EL (cell line): Measurements from ENCODE around the gene NAGPA.
A peak's percentile ranks its signal among the peaks of the same experiment; 100 is the strongest.
"Not testable (repeated sequence)": the region's sequence is repeated elsewhere in the genome, so short reads cannot be mapped to it uniquely, and the experiment has no call there.

Experiments used
- DNase-seq: peaks from one replicate; pipeline ENCODE4 v3.0.0-alpha.2; 2016

Gene NAGPA

DNA sequence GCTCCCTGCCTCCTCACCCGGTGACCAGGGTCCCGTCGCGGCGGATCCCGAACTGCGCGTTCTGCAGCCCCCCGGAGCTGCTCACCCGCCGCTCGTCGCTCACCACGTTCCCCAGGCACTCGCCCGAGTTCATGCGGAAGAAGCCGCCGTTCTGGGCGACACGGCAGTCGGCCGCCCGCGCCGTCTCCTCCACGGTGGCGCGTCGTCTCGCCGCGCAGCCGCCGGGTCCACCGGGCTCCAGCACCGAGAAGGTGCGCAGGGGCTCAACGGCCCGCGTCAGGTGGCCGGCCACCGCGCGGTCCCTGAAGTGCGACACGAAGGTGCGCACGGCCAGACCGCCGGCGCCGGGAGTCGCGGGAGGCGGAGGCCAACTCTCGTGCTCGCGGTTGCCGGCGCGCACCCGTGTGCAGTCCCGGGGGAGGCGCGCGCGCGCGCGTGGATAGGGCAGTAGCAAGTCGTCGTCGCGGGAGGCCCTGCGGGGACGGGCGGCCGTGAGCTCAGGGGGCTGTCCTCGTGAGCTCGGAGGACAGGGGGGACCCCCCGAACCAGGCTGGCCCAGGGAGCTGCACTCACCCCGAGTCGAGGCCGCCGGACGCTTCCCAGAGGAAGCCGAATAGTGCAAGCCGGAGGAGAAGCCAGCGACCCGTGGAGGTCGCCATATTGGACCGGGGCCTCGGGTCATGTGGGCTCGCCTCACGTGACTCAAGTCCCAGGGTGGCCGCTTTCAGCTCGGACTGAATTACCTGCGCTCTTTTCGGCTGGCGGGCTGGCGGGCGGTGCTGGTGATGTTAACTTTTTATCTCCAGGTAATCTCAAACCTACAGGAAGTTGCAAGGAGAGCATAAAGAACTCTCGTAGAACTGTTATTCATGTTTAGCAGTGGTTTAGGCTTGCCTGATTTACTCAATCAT, at the start of gene NAGPA:
Gene NAGPA, minus strand, starts transcription at position 680 of the 911 bp plus-strand sequence. Its CDS starts 21 bp downstream, at position 659.
- DNase-seq = peak; percentile 79

DNA sequence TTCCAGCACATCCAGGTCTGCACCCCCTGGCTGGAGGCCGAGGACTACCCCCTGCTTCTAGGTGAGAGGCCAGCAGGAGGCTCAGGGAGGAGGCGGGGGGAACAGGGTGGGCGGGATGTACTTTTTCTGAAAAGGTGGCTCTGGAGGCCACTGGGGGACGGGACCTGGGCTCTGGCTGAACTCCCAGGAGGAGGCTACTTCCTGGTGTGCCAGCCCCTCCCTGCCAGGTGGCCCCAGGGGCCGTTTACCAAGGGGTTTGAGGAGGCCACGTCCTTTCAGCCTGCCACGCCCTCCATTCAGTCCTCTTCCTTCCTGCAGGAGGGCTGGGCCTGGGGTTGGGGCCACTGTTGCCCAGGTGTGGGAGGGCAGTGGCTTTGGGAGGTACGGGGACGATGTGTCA, 47.3 kb upstream of the NAGPA start:
- not testable (repeated sequence) for DNase-seq

DNA sequence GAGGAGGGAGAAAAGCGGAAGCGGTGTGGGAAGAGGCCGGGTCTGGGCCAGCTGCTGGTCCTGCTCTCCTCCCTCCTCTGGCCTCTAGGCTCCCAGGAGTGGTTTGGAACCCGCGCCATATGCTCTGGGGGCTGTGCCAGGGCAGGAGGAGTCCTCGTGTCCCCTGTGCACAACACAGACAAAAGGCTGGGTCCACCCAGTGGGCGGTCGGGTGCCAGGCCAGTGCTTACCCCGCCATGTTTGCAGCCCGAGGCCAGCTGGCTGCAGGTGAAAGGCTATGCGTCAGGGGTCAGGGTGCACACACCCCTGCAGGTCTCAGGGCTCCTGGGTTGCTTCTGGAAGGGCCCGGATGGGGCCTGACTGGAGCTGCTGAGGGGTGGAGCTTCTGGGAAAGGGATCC, 46.7 kb upstream of the NAGPA start:
- not testable (repeated sequence) for DNase-seq

GRCh38 chr16:5078626-5079025, 44.9 kb upstream of the NAGPA start:
- no peak for DNase-seq

DNA sequence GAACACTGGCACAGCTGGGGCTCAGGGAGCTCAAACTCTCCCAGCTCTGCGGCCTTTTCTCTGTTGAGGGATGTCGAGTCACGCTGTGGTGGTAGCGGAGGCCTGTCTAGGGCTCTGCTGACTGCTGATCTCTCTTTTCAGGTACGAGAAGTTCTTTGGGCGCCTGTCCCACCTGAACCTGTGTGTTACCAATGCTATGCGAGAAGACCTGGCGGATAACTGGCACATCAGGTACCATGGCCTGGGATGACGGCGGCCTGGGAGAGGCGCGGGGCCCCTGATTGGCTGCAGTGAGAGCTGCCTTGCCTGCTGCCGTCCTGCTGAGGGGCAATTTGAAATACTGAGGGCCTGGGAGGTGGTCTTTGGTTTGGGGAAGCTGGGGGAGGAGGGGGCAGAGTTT, 43.6 kb upstream of the NAGPA start:
- no peak for DNase-seq

DNA sequence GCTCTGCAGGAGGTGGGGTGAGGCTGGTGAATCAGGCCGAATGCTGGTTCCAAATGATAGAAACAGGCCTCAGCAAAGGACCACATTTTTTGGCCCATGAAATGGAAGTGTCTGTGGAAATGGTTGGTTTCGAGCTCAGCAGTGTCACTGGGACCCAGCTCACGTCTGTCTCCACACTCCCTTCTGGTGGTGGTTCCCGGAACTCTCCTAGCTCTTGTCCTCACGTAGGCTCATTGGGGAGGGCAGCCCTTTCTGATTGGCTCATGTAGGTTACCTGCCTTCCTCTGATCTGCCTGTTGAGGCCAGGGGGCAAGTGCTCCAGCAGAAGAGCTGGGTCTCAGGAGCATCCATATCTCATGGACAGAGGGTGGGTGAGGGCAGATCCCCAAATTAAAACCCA, 41.9 kb upstream of the NAGPA start:
- no peak for DNase-seq

- DNase-seq = not testable (repeated sequence)
Measured at GRCh38 chr16:5073771-5074170, 40.0 kb upstream of the NAGPA start.

DNA sequence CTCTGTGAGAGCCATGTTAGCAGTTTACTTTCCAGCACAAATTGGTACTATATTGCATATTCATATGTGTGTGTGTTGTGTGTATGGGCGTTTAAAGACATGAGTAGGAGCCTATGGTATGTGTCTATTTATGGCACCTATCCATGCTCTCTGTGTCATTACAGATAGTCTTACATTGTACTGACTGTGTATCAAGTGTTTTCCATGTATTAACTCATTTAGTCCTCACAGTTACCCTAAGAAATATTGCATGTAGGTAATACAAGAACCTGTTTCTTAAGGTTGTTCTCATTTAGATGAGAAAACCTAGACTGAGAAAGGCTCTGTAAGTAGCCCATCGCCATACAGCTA, 39.5 kb upstream of the NAGPA start:
- DNase-seq = peak; percentile 21

GRCh38 chr16:5072334-5073278, 38.9 kb upstream of the NAGPA start:
- DNase-seq = no peak

GRCh38 chr16:5071681-5072333, 38.1 kb upstream of the NAGPA start, which contains the start of gene ALG1:
Gene ALG1 (plus strand): TSS chr16:5071843. CDS start chr16:5071850, 7 bp downstream.
- peak; percentile 83 for DNase-seq

GRCh38 chr16:5071341-5071680, 37.6 kb upstream of the NAGPA start:
- no peak for DNase-seq

GRCh38 chr16:5070431-5071186, 36.9 kb upstream of the NAGPA start:
- no peak for DNase-seq

GRCh38 chr16:5069854-5070253, 36.1 kb upstream of the NAGPA start:
- no peak for DNase-seq

DNA sequence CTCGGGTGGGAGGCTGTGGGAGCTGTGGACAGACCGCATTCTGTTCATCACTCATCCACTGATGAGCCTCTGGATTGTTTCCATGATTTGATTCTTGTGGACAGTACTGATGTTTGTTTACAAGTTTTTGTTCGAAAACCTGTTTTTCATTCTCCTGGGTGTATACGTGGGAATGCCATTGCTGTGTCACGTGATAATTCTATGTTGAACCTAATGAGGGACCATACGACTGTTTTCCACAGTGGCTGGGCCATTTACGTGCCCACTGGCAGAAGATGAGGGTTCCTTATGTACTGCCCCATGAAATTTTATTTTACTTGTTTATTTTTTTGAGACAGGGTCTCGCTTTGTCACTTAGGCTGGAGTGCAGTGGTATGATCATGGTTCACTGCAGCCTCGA, 35.3 kb upstream of the NAGPA start:
- no peak for DNase-seq

DNA sequence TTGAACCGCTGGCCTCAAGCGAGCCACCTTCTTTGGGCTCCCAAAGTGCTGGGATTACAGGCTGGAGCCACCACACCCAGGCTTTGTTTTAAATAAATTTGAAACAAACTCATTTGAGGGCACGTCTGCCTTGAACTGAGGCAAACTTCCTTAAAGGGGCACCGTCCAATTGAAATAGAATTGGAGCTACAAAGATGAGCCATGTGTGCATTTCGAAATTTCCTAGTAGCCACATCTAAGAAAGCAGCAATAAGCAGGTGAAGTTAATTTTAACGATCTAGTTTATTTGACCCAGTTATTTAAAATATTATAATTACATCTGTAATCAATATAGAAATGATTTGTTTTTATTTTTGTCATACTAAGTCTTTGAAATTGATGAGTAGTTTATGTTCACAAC, 32.8 kb upstream of the NAGPA start:
- no peak for DNase-seq

DNA sequence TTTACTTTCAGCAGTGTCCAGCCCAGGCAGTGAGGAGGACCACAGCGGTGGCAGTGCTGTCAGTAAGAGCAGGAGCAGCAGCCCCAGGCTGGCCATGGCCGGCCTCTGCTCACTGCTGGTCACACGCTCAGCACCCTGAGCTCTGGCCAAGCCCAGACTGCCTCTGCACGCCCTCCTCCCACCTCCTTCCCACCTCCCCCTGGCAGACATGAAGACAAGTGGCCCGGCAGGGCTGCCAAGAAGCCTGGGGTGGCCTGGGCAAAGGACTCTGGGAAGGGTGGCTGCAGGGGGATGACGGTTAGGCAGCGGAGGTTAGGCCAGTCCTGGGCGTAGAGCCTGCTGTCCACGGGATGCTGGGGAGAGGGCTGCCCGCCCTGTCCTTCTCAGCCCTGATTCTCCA, 32.1 kb upstream of the NAGPA start, which contains the start of gene C16orf89:
Gene C16orf89, minus strand, starts transcription at position 144 of the 400 bp plus-strand sequence. Its CDS starts 48 bp downstream, at position 96.
- DNase-seq = no peak

GRCh38 chr16:5065326-5065725, 31.6 kb upstream of the NAGPA start:
- DNase-seq = no peak

DNA sequence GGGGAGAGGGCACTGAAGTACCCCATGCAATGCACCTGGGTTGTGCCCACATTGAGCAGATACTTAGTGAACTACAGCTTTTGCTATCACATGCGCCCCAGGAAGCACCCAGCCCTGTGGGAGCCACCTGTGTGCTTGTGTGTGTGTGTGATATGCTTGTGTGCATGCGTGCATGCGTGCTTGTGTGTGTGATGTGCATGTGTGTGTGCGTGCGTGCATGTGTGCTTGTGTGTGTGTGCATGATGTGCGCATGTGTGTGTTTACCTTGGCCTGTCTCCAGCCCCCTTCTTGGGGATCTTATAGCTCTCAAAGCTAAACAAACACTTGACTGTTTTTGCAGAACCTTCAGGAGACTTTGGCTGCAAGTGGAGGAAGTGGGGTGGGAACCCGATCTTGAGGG, 31.2 kb upstream of the NAGPA start:
- DNase-seq = no peak

DNA sequence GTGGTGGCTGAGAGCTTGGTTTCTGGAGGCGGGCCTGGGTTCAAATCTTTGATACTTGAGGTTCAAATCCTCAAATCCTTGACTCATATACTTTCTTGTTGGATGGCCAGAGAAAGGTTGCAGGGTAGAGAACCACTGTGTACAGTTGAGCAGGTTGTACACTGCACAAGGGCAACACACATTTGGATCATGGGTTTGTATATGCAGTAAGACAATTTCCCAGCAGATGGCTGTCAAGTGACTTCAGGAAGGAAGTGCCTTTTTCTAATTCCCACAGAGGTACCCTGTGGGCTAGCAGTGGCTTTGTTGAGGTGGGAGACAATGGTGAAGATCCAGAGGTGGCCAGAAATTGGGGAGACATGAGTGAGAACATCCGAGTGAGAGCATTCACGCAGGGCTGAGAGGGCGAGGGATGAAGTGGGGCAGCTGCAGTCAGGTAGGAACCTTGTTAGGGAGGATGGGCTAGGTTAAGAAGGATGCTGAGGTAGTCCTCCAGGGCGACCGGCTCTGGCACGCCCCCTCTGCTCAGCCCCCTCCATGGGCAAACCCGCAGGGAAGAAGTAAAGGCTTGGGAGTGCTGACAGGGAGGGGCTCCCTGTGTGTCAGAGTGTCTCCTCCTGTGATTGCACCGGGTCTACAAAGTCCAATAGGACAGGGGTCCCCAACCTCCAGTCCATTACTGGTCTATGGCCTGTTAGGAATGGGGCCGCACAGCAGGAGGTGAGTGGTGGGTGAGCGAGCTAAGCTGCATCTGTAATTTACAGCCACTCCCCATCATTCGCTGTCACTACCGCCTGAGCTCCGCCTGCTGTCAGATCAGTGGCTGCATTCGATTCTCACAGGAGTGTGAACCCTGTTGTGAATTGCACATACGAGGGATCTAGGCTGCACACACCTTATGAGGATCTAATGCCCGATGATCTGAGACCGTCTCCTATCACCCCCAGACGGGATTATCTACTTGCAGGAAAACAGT, 29.3 kb upstream of the NAGPA start:
- DNase-seq = no peak

DNA sequence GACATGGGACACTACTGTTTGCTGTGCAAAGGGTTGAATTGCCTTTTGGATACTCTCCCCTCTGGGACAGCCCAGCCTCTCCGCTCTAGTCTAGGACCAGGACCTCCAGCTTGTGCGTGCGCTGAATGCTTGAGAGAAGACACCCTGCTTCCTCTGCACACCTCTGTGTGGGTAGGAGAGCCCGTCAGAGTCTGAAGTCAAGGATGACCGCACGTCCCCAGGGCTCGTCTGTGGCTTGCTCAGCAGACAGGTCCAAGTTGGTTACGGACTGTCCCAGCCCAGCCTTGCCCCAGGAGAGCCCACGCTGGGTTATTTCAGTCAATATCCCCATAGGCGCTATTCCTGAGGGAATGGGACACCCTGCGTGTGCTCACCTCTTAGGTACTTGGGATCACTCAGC, 28.3 kb upstream of the NAGPA start:
- DNase-seq = no peak

GRCh38 chr16:5060073-5060641, 26.4 kb upstream of the NAGPA start:
- no peak for DNase-seq
